Neural cell (in vitro differentiated cells): ENCODE measurements around the gene POLQ.

Source experiments
- EZH2 ChIP-seq: fragments of 200-600, 300-800 bp; shearing (Covaris generic), sonication (generic); IDR thresholded peaks from 2 replicates; pipeline ENCODE4 v1.6.1; 2014; ENCODE audit warnings: antibody characterized with exemption, low read length, borderline replicate concordance, mild to moderate bottlenecking; ENCODE audit not compliant: insufficient read depth, poor library complexity, severe bottlenecking
- TF ChIP-seq, protein P1 (sequence below): IDR thresholded peaks from 2 replicates; pipeline ENCODE4 v1.6.1; 2012; ENCODE audit warnings: borderline replicate concordance
- TF ChIP-seq, protein P2 (sequence below): fragments of 450-650 bp; IDR thresholded peaks from 2 replicates; pipeline ENCODE4 v1.5.1; 2014; ENCODE audit warnings: antibody characterized with exemption, mild to moderate bottlenecking, moderate library complexity; ENCODE audit not compliant: poor library complexity, severe bottlenecking

DNA sequence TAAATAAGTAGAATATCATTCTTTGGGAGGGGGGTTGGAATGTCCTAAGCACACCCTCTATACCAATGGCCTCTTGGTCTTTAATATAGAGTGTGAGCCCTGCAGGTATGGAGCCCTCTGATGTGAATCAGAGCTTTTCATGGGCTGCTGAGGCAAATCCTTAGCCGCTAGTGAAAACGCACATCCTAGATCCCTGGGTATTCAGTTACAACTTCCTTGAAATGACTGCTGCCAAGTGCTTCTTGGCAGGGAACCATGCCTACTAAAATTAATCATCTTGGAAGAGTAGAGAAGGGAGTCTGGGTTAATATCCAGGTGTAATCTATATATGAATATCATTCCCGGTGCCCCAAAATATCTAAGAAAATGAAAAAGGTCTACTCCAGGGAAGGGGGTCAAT, 109.1 kb downstream of the POLQ start:
- TF ChIP-seq, protein P1, sequence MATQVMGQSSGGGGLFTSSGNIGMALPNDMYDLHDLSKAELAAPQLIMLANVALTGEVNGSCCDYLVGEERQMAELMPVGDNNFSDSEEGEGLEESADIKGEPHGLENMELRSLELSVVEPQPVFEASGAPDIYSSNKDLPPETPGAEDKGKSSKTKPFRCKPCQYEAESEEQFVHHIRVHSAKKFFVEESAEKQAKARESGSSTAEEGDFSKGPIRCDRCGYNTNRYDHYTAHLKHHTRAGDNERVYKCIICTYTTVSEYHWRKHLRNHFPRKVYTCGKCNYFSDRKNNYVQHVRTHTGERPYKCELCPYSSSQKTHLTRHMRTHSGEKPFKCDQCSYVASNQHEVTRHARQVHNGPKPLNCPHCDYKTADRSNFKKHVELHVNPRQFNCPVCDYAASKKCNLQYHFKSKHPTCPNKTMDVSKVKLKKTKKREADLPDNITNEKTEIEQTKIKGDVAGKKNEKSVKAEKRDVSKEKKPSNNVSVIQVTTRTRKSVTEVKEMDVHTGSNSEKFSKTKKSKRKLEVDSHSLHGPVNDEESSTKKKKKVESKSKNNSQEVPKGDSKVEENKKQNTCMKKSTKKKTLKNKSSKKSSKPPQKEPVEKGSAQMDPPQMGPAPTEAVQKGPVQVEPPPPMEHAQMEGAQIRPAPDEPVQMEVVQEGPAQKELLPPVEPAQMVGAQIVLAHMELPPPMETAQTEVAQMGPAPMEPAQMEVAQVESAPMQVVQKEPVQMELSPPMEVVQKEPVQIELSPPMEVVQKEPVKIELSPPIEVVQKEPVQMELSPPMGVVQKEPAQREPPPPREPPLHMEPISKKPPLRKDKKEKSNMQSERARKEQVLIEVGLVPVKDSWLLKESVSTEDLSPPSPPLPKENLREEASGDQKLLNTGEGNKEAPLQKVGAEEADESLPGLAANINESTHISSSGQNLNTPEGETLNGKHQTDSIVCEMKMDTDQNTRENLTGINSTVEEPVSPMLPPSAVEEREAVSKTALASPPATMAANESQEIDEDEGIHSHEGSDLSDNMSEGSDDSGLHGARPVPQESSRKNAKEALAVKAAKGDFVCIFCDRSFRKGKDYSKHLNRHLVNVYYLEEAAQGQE, result no peak
- TF ChIP-seq, protein P2, sequence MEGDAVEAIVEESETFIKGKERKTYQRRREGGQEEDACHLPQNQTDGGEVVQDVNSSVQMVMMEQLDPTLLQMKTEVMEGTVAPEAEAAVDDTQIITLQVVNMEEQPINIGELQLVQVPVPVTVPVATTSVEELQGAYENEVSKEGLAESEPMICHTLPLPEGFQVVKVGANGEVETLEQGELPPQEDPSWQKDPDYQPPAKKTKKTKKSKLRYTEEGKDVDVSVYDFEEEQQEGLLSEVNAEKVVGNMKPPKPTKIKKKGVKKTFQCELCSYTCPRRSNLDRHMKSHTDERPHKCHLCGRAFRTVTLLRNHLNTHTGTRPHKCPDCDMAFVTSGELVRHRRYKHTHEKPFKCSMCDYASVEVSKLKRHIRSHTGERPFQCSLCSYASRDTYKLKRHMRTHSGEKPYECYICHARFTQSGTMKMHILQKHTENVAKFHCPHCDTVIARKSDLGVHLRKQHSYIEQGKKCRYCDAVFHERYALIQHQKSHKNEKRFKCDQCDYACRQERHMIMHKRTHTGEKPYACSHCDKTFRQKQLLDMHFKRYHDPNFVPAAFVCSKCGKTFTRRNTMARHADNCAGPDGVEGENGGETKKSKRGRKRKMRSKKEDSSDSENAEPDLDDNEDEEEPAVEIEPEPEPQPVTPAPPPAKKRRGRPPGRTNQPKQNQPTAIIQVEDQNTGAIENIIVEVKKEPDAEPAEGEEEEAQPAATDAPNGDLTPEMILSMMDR, result no peak
- TF ChIP-seq EZH2, result no peak
